WTC11 (cell line): Measurements from ENCODE around the gene TEX50.

ENCODE experiments used
- AFF4 ChIP-seq: sonication (generic); formaldehyde crosslinking; IDR thresholded peaks from 2 replicates; pipeline ENCODE4 v1.8.1; 2023; ENCODE audit warnings: mild to moderate bottlenecking, missing genetic modification reagents, borderline replicate concordance
- CTCF ChIP-seq: fragments of 200-600 bp; IDR thresholded peaks from 2 replicates; pipeline ENCODE4 v1.8.0; 2022; ENCODE audit warnings: antibody characterized with exemption
- ELF4 ChIP-seq: sonication (generic); formaldehyde crosslinking; IDR thresholded peaks from 2 replicates; pipeline ENCODE4 v1.8.1; 2022; ENCODE audit warnings: low read depth, mild to moderate bottlenecking, moderate library complexity, missing genetic modification reagents
- ESRRA ChIP-seq: sonication (generic); formaldehyde crosslinking; IDR thresholded peaks from 2 replicates; pipeline ENCODE4 v1.8.1; 2022; ENCODE audit warnings: mild to moderate bottlenecking, missing genetic modification reagents, borderline replicate concordance
- HMGXB4 ChIP-seq: sonication (generic); formaldehyde crosslinking; IDR thresholded peaks from 2 replicates; pipeline ENCODE4 v1.8.1; 2023; ENCODE audit warnings: mild to moderate bottlenecking, moderate library complexity, missing genetic modification reagents
- MLX ChIP-seq: sonication (generic); formaldehyde crosslinking; IDR thresholded peaks from 2 replicates; pipeline ENCODE4 v1.8.1; 2023; ENCODE audit warnings: mild to moderate bottlenecking, missing genetic modification reagents, moderate library complexity
- ZBTB43 ChIP-seq: sonication (generic); formaldehyde crosslinking; IDR thresholded peaks from 2 replicates; pipeline ENCODE4 v1.8.1; 2023; ENCODE audit warnings: mild to moderate bottlenecking, missing genetic modification reagents
- ZNF281 ChIP-seq: sonication (generic); formaldehyde crosslinking; IDR thresholded peaks from 2 replicates; pipeline ENCODE4 v1.8.0; 2023; ENCODE audit warnings: mild to moderate bottlenecking, missing genetic modification reagents
- ZNF512 ChIP-seq: sonication (generic); formaldehyde crosslinking; IDR thresholded peaks from 2 replicates; pipeline ENCODE4 v1.8.1; 2022; ENCODE audit warnings: missing genetic modification reagents, borderline replicate concordance
- ZSCAN18 ChIP-seq: fragments of 250-450 bp; sonication (Bioruptor Pico); IDR thresholded peaks from 2 replicates; pipeline ENCODE4 v2.1.2; 2022; ENCODE audit warnings: mild to moderate bottlenecking, moderate library complexity

- no peak for TF ChIP-seq CTCF
- no peak for TF ChIP-seq ZNF281 (CRISPR knock-in tag)
- no peak for TF ChIP-seq ELF4
- TF ChIP-seq HMGXB4 (CRISPR knock-in tag), result no peak
- no peak for TF ChIP-seq AFF4 (CRISPR knock-in tag)
- TF ChIP-seq ESRRA, result no peak
- no peak for TF ChIP-seq ZBTB43 (CRISPR knock-in tag)
- no peak for TF ChIP-seq ZNF512
- no peak for TF ChIP-seq MLX
- no peak for TF ChIP-seq ZSCAN18 (CRISPR knock-in tag)
Observed at GRCh38 chr1:173661763-173662162, 26.6 kb downstream of the TEX50 start.
